Stimulated activated CD4-positive, alpha-beta T cell treated with anti-CD3 and anti-CD28 coated beads, Interleukin-15, amount 100 ng/mL, for 48 hours (primary cell): ENCODE measurements around the gene SH3BGR.
A peak's percentile ranks its signal among the peaks of the same experiment; 100 is the strongest.
"Not testable (repeated sequence)": the region's sequence is repeated elsewhere in the genome, so short reads cannot be mapped to it uniquely, and the experiment has no call there.

Experiments used
- DNase-seq, 2 donors: peaks; one replicate each; pipeline ENCODE4 v3.0.0-alpha.2; 2020; ENCODE audit warnings: low read depth in 2 of 2

SH3BGR gene

DNA sequence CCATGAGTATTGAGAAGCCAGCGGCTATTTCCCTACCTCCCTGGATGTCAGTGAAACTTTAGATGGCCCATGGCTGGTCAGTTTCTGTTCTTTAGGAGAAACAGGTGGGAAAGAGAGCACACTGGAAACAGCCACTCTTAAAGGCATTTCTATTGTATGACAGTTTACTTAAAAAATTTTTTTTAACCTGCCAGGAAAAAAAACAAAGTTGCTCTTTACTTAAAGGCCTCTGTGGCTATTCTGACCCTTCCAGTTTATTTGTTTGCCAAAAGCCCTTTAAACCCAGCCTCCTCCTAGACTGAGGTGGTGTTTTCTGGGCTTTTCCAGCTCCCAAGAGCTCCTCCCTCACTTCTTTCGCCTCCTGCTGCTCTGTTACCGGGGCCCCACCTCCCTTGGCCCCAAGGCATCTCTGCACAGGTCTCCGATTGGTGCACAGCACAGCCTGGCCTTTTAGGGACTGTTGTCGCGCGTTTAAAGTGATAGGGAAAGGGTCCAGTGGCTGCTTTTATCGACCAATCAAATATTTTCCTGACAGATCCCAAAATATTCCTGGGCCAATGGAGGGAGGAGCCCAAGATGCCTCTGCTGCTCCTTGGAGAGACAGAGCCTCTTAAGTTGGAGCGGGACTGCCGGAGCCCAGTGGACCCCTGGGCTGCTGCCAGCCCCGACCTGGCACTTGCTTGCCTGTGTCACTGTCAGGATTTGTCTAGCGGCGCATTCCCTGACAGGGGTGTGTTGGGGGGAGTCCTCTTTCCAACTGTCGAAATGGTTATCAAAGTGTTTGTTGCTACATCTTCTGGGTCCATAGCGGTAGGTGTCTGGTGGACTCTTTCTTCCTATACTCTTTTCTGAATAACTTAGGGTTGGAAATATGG lies at the start of gene SH3BGR:
Gene SH3BGR (plus strand): TSS at position 639 of the 875 bp plus-strand sequence. CDS start 127 bp downstream, at position 766.
- DNase-seq, result no peak

DNA sequence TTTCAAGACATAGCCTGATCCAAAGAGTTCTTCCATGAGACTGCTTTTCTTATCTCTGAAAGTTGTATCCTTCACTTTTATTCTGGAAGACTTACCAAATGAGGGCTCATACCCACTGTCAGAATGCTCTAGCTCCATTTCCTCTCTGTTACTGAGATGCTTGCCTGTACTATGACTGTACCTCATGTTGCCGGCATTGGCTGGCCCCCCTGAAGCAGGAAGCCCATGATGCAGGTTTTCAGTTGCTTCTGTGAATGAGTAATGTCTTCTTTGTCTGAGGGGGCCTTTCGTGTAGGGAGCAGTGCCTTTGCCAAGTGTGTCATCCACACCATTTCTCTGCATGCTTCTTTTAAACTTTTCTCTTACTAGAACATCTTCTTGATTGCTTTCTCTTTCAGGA lies 45.7 kb upstream of the SH3BGR start:
- no peak for DNase-seq

DNA sequence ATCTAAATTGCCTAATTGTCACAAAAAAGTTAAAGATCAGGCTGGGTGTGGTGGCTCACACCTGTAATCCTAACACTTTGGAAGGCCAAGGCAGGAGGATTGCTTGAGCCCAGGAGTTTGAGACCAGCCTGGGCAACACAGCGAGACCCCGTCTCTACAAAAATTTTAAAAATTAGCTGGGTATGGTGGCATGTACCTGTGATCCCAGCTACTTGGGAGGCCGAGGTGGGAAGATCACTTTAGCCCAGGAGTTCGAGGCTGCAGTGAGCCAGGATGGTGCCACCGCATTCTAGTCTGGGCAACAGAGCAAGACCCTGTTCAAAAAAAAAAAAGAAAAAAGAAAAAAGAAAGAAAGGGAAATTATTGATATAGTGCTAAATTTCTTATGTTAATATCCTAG lies 32.6 kb upstream of the SH3BGR start:
- DNase-seq, result not testable (repeated sequence)

DNA sequence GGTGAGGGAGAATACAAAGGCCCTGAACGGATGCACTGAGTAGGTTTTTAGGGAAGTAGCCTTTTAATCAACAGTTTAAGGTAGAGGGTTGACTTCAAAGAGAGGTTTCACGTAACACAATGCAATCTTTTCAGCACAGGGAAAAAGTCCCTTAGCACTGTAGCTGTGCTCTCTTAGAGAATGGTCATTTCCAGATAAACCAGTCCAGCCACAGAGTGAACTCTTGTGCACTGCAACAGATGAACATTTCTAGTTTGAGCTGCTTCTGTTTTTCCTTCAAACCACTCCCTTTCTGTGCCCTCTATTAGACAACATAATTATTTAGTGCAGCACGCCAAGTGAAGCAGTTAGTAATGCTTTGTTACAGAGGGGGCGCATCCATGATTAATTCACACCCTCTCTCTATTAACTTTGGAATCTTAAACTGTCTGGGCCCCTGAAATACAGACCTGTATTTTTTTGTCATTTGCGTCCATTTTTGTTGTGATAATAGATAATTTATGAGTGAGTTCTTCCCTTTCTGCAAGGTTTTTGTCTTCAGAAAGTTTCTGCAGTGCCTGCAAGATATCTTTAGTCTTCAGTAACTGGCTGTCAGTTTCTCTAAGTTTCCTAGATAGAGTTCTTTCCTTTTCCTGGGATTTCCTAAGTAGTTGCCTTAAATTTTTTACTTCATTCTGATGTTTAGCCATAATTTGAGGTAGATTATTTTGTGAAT lies 29.1 kb upstream of the SH3BGR start:
- no peak for DNase-seq

DNA sequence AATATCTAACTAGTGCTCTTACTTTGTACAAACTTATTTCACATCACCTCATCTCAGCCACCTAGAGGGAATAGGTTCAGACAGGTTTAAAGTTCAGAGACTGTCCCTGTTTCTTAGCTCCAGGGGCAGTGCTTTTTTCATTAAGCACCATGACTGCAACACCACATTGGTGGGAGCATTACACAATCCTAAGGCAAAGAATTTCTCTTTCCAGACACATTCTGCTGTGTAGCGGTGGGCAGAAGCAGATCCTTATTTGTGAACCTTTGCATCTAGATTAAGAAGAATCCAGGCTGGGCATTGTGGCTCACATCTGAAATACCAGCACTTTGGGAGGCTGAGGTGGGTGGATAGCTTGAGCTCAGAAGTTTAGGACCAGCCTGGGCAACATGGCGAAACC lies 22.3 kb upstream of the SH3BGR start:
- DNase-seq, result no peak

DNA sequence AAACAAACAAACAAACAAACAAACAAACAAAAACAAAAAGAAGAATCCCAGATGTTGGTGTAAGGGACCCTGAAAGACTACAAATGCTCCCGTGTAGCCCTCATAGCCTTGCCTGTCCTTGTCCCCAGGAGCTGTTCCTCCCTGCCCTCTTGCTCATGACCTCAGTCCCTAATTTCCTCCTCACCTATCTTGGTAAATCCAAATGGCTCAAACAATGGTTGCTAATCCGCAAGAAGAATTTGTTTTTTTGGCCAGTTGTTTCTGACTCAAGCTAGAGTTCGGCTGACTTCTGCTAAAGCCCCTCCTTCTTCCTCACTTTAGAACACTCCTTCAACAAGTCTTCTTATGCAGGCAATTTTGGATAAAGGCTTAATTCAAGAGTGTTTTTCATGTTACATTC lies 21.8 kb upstream of the SH3BGR start:
- DNase-seq, result no peak

DNA sequence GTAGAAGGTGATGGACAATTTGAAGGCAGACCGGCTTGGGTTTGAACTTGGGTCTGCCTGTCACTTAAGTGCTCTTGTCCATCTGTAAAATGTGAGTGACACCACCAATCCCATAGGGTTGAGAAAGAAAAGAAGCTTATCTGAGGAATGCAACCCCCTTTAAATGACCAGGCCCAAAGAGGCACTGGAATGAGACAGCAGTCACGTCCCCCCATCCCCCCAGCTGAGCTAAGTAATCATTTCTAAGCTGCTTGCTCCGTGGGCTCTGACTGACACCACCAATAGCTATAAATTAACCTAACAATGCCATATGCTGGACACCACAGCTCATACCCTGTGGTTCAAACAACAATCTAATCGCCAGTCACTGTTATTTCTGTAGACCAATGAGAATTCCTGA lies 21.3 kb upstream of the SH3BGR start:
- no peak for DNase-seq

DNA sequence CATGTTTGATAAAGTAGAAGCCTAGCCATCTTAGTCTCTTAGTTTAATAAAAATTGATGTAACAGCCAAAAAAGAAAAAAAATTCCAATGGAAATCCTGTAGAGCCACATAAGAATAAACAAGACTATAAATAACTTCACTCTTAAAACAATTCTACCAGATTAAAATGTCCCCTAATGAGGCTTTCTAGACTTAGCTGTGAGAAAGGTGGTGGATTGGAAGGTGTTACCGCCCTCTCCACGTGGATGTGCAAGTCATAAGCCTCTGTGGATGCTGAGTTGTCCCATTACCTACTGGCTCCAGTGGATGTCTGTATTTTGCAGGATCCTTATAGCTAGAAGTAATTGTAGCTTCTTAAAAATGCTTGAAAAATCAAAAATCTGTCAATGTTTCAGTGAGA lies 20.8 kb upstream of the SH3BGR start:
- DNase-seq, result no peak

DNA sequence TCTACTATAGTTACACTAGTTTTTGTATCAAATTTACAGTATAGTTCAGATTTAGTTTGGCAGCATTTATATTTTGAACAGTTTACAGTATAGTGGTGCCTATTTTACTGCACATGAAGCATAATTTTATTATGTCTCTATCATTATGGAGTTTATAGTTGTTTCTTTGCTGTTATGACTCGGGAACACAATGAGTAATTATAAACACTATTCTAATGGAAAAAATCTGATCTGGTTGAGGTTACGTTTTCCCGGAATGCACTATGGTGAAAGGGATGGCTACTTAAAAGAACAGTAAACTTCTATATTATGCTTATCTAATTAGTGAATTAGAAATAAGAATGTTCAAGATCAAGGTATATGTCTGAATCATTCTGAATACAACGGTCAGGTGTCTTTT lies 16.8 kb upstream of the SH3BGR start:
- DNase-seq, result no peak

DNA sequence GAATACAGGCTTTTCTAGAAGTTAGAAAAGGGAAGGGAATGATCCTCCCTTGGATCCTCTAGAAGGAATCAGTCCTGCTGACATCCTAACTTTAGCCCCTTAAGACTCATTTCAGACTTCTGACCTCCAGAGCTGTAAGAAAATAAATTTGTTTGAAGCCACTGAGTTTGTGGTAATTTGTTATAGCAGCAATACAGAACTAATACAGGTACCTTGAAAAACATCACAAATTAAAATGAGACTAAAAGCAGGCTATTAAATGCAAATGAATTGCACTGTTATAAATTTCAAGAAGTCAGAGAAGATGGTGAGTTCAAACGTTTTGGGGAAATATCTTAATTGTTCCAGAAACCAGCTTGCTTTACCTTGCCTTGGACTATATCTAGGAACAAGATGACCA lies 12.5 kb upstream of the SH3BGR start:
- no peak for DNase-seq

DNA sequence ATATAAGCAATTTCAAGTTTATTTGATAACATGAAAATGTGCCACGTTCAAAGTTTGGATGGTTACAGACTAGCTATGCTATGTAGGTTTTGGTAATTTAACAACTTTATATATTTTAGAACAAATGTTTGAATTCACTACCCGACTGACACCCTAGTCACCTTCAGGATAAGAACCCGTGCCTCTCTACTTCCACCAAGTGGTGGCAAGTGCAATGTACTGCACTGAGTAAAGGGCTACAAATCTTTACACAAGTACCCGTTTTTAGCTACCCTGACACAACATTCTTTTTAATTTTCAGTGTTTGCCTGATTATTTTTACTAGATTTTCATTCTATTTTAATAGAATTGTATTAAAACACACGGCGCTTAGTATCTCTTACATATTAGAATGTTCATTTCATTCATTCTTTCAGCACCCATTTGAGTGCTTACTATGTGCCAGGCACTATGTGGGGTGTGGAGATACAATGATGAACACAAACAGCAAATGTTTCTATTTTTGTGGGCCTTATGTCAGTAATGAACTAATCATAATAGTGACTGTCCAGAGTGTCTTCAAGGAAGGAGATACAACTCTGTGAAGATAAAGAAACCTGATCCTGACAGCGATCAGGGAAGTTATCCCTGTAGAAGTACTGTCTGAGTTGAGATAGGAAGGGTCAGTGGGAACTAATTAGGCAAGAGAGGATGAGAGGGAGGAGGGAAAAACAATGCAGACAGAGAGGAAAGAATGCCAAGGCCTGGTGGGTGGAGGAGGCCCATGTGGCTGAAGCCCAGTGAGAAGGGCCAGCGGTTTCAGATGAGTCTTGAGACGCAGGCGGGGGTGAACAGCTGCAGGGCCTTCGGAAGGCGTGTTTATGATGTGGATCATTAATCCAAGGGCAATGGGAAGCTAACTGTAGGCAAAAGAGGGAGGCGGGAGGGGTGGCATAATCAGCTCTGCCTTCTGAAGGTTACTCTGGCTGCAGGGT lies 10.0 kb upstream of the SH3BGR start:
- peak in 1 of 2 donors; percentile 20 for DNase-seq

DNA sequence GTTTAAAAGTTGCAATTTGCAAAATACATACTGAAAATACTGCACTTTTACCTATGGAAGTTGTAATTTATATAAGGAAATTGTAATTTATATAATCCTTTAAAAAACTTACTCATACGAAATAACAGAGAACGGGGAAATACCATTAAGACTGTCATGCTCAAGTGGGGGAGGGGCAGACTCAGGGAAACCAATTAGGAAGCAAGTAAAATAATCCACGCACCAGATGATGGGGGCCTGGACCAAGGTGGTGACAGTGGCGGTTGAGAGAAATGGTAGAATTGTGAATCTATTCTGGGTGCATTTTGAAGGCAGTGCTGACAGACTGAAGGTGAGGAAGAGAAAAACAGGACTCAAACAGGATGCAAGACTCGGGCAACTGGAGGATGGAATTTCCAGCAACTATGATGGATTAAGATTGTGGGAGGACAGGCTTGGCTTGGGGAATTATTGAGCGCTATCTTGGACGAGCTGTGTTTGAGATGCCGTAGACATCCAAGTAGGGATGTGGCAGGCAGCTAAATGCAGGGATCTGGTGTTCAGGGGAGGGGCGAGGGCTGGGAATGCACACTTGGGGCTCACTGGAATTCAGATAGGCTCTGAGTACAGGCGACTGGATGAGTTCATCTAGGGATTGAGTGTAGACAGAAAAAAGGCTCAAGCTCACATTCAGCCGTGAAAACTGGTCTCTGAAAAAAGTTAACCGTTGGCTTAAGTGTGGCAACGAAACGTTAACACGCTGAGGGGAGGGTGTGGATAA lies 7.2 kb upstream of the SH3BGR start:
- DNase-seq, result no peak

DNA sequence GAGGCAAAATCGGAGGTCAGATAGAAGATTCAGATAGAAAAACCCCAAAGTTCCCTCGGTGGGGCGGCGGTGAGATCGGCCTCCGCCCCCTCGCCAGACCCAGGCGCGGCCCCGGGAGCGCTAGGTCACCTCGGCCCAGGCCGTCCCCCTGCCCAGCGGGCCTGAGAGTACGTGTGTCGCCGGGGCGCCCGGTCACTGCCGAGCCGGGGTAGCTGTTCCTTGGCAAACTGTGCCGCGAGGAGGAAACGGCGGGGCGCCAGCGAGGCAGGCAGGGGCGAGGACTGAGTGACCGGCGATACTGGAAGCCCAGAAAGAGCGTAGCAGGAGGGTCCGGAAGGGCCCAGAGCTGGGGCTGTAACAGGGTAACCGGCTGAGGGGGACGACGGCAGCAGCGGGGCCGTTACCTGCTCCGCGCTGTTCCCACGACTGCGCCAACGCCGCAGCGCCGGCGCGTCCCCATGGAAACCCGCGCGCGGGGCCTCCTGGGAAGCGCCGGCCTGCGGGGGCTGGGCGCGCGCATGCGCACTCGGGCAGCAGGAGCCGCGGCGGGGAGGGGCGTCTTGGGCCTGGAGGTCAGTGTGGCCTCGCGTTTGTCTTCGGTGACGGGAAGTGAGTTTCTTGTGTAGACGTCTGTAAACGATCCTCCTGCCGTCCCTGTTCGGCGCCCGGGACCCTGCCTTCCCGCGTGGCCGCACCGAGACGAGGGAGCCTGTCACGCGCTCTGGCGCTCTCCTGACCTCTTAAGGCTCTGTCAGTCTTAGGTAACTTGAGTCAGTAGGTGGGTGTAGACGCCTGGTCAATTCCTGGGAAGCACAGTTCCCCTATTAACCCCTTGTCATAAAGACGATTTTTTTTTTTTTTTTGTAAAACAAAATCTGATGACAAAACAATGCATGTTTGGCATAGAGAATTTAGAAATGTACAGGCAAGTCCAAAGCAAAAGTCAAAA lies 6.2 kb upstream of the SH3BGR start, which contains the start of gene LCA5L:
Gene LCA5L (minus strand): TSS at position 458 of the 949 bp plus-strand sequence. CDS start 17,285 bp downstream, outside the sequence.
- peak; percentile 76 to 88 for DNase-seq

DNA sequence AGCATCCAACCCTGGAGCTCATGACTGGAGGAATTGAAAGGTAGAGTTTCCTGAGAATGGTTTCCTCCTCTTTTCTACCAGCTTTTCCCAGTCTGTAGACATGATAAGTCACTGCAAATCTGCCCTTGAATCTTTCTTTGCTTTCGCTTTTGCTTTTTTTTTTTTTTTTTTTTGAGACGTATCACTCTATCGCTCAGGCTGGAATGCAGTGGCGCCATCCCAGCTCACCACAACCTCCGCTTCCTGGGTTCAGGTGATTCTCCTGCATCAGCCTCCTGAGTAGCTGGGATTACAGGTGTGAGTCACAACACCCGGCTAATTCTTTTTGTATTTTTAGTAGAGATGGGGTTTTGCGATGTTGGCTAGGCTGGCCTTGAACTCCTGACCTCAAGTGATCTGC lies 4.5 kb upstream of the SH3BGR start:
- no peak for DNase-seq

DNA sequence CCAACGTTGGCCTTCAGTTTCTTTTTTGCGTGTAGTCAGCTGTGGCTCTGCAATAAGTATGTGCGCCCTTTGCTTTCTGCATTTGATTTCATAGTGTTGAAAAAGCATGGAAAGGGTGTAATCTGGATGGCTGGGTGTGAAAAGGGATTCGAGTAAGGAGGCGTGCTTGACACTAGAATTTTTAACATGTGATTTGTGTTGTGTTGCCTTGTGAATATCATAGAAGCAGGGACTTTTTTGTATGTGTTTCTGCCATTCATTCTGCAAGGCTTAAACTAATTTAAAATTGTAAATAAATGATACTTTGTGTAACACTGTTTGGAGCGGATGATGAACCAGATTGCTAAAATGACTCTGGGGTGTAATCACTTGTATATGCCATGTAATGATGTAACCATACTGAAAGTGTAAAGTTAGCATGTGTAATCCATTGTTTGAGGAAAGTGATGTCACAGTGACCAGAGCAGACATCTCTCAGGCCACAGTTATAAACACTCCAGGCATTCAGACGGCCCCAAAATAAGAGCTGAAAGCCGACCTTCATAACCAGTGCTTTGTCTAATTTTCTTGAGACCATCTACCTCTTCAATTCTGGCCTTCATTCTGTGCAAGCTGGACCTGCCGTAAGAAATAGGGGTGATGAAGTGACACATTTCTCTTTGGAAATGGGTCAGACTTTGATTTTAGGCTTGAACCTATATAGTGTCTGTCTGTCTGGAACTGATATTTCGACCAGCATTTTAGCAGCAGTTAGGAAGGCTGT lies 618 bp downstream of the SH3BGR start:
- DNase-seq, result no peak

DNA sequence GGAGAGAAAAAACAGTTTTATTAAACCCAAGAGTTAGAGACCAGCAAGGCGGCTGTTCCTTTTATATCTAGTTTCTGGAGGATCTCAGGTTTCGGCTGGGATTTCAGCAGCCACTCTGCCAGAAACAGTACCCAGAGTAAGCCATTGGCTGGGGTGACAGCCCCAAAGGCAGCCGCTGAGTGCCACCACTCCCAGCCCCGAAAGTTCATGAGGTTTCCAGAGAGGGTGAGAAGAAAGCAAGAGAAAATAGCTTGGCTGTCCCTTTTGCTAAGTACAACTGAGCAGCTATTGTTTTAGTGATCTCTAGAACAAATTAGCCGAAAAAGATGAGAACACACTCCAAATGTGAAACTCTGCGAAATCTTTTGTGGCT lies 1.2 kb downstream of the SH3BGR start:
- DNase-seq, result no peak

DNA sequence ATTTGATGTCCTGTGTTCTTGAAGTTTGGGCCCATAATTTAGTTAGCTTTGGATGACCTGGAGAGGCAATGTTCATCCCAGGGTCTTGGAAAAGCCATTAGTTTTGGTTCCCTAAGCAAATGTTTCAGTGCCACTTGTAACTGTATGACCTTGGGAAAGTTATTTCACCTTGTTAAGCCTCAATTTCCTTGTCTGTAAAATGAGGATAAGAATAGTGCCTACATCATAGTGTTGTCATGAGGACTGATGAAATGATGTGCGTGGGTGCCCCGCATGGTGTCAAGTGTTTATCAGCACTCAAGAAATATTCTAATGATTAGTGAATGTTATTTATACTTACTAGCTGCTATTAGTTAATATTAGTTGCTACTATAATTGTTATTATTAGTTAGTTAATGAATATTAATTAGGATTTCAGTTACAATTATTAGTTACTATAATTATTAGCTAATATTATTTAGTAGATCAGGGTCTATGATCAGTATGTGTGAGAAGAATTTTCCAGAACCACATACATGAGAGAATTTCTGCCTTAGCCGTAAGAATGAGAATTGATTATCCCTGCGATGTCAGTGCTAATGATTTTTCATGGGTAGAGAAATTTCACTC lies 1.9 kb downstream of the SH3BGR start:
- no peak for DNase-seq

DNA sequence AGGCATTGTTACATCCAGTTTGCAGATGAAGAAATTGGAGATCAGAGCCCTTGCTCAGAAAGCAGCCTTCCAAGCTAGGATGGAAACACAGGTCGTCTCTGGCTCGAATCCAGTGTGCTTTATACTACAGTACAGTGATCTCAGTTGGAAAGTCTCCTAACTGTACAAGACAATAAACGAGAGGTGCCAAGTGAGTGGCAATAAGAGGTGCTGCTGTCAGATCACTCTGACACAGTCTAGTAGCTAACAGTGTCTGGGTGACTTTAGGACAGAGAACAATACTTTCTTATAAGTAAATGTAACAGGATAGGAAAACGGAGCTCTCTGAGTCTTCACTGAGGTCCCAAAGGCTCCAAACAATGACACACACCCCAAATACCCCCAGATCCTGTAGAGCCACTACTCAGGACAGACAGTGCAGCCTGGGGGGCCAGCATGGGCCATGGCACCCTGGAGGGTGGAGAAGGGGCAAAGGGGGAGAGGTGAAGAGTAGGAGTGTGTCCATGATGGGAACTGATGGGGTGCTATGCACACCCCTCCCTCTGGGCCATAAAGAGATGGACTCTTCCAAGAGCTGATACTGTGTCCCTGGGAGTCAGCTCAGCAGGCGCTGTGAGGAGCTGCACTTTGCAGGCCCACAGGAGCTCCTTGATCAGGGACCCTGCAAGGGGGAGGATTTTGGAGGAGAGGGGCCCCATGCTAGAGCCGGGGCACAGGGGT lies 3.3 kb downstream of the SH3BGR start:
- no peak for DNase-seq
